ENCODE results near the gene GATAD2A. TPM values are rescaled to one million over a fixed set of nuclear protein-coding genes. Genes with fewer than 3 reads are reported as not detected.

GATAD2A gene
- polyA plus RNA-seq, 1 donor (not counting 4 experiments of a cell fraction or from before 2014, with no cell fraction given), result 28.4 TPM

- H2AFZ ChIP-seq (ENCODE audit: control insufficient read depth, low read length), result no peak overlapping the region
- no peak for TF ChIP-seq CTCF (optimal IDR thresholded peaks at IDR 0.05 in 1 of 3, IDR thresholded peaks at IDR 0.05 in 1 of 3, conservative IDR thresholded peaks at IDR 0.05 in 1 of 3; ENCODE audit: extremely low read depth in 1 of 3, insufficient read depth in 2 of 3, low read length in 3 of 3)
- no peak for TF ChIP-seq EZH2 (IDR thresholded peaks at IDR 0.05; ENCODE audit: low read length)
- H3K4me3 ChIP-seq (ENCODE audit: control insufficient read depth in 2 of 3, extremely low read depth in 1 of 3, insufficient read depth in 2 of 3, low read depth in 1 of 3, low read length in 3 of 3), result no peak overlapping the region
- DNase-seq (ENCODE audit: low read depth, low spot score), result no peak
- FAIRE-seq, result no peak
- no peaks in the 10 kb centered on the region for H3K27me3 ChIP-seq (ENCODE audit: control insufficient read depth, extremely low read depth, insufficient read depth, low read length)
- peaks cover 99% of the 10 kb centered on the region for H3K79me2 ChIP-seq (ENCODE audit: control insufficient read depth, insufficient read depth, low read length)
- no peak overlapping the region for H3K27ac ChIP-seq (ENCODE audit: control insufficient read depth, insufficient read depth, low read length)
- no peak overlapping the region for H3K4me2 ChIP-seq (ENCODE audit: control insufficient read depth, extremely low read depth, insufficient read depth, low read depth, low read length)
- dilution Hi-C loops (cut with MboI; ENCODE audit: extremely low pct_ligation_motif_present, low sequenced_read_pairs), result no loop called here
- H3K9me3 ChIP-seq (ENCODE audit: control insufficient read depth, low read depth, low read length), result no peaks in the 10 kb centered on the region
- H4K20me1 ChIP-seq (ENCODE audit: control insufficient read depth, extremely low read depth, insufficient read depth, low read length), result peaks cover 52% of the 10 kb centered on the region
- peaks cover under 1 to 15% of the 10 kb centered on the region in 2 experiments for H3K36me3 ChIP-seq (ENCODE audit: control insufficient read depth in 2 of 2, extremely low read depth in 1 of 2, insufficient read depth in 2 of 2, low read length in 2 of 2)
- peaks cover 23% of the 10 kb centered on the region for H3K4me1 ChIP-seq (ENCODE audit: control insufficient read depth, extremely low read depth, insufficient read depth, low read length)
- peaks cover 7% of the 10 kb centered on the region for H3K9me1 ChIP-seq (ENCODE audit: control insufficient read depth, extremely low read depth, insufficient read depth, low read length)
- H3K9ac ChIP-seq (ENCODE audit: control insufficient read depth, extremely low read depth, insufficient read depth, low read length), result no peak overlapping the region
Observed at GRCh38 chr19:19447536-19448237, 42.2 kb downstream of the GATAD2A start.

GRCh38 chr19:19448238-19448544, 42.7 kb downstream of the GATAD2A start:
- H2AFZ ChIP-seq (ENCODE audit: control insufficient read depth, low read length), result no peak overlapping the region
- no peaks in the 10 kb centered on the region for H3K9me3 ChIP-seq (ENCODE audit: control insufficient read depth, low read depth, low read length)
- H3K9me1 ChIP-seq (ENCODE audit: control insufficient read depth, extremely low read depth, insufficient read depth, low read length), result peaks cover 7% of the 10 kb centered on the region
- no peak overlapping the region for H3K4me2 ChIP-seq (ENCODE audit: control insufficient read depth, extremely low read depth, insufficient read depth, low read depth, low read length)
- H3K79me2 ChIP-seq (ENCODE audit: control insufficient read depth, insufficient read depth, low read length), result peaks cover 99% of the 10 kb centered on the region
- FAIRE-seq (no peak), DNase-seq (ENCODE audit: low read depth, low spot score) (no peak)
- H3K4me1 ChIP-seq (ENCODE audit: control insufficient read depth, extremely low read depth, insufficient read depth, low read length), result peaks cover 23% of the 10 kb centered on the region
- H3K36me3 ChIP-seq (ENCODE audit: control insufficient read depth in 2 of 2, extremely low read depth in 1 of 2, insufficient read depth in 2 of 2, low read length in 2 of 2), result peaks cover 0 to 13% of the 10 kb centered on the region in 2 experiments
- H3K27ac ChIP-seq (ENCODE audit: control insufficient read depth, insufficient read depth, low read length), result no peak overlapping the region
- TF ChIP-seq CTCF (optimal IDR thresholded peaks at IDR 0.05 in 1 of 3, IDR thresholded peaks at IDR 0.05 in 1 of 3, conservative IDR thresholded peaks at IDR 0.05 in 1 of 3; ENCODE audit: extremely low read depth in 1 of 3, insufficient read depth in 2 of 3, low read length in 3 of 3) (no peak), EZH2 (IDR thresholded peaks at IDR 0.05; ENCODE audit: low read length) (no peak)
- H3K9ac ChIP-seq (ENCODE audit: control insufficient read depth, extremely low read depth, insufficient read depth, low read length), result no peak overlapping the region
- H3K4me3 ChIP-seq (ENCODE audit: control insufficient read depth in 2 of 3, extremely low read depth in 1 of 3, insufficient read depth in 2 of 3, low read depth in 1 of 3, low read length in 3 of 3), result no peak overlapping the region
- H3K27me3 ChIP-seq (ENCODE audit: control insufficient read depth, extremely low read depth, insufficient read depth, low read length), result no peaks in the 10 kb centered on the region
- peaks cover 49% of the 10 kb centered on the region for H4K20me1 ChIP-seq (ENCODE audit: control insufficient read depth, extremely low read depth, insufficient read depth, low read length)
- dilution Hi-C loops (cut with MboI; ENCODE audit: extremely low pct_ligation_motif_present, low sequenced_read_pairs), result no loop called here
